OCI-LY1 (cell line): ENCODE measurements around the gene ZNF341.

Experiments
- H2AFZ ChIP-seq: fragments of 200-600 bp; sonication (generic), shearing (Covaris generic); 2 replicates; pipeline ENCODE4 v1.6.0; 2014; ENCODE audit warnings: antibody characterized with exemption, mild to moderate bottlenecking, low read length
- H3F3A ChIP-seq: fragments of 200-600 bp; sonication (generic), shearing (Covaris generic); 2 replicates; pipeline ENCODE4 v1.6.0; 2014; ENCODE audit warnings: mild to moderate bottlenecking, antibody characterized with exemption, low read length, moderate library complexity; ENCODE audit not compliant: insufficient read depth
- H3K27ac ChIP-seq: fragments of 200-600 bp; sonication (generic); 2 replicates; pipeline ENCODE4 v1.5.1; 2014; ENCODE audit warnings: low read length, mixed run types, mild to moderate bottlenecking, low read depth; ENCODE audit not compliant: poor library complexity, severe bottlenecking
- H3K27me3 ChIP-seq: fragments of 200-600 bp; sonication (generic); 2 replicates; pipeline ENCODE4 v1.6.0; 2014; ENCODE audit warnings: antibody characterized with exemption, mild to moderate bottlenecking, low read length, moderate library complexity; ENCODE audit not compliant: insufficient read depth
- H3K36me3 ChIP-seq: fragments of 200-600 bp; sonication (generic); 2 replicates; pipeline ENCODE4 v1.6.1; 2014; ENCODE audit warnings: mild to moderate bottlenecking, antibody characterized with exemption, low read length, moderate library complexity, mixed read lengths; ENCODE audit not compliant: insufficient read depth
- H3K4me1 ChIP-seq: fragments of 200-600 bp; sonication (generic); 2 replicates; pipeline ENCODE4 v1.5.1; 2014; ENCODE audit warnings: mild to moderate bottlenecking, low read length, moderate library complexity; ENCODE audit not compliant: insufficient read depth, severe bottlenecking
- H3K4me2 ChIP-seq: fragments of 200-600 bp; sonication (generic), shearing (Covaris generic); 2 replicates; pipeline ENCODE4 v1.6.1; 2014; ENCODE audit warnings: low read length
- H3K4me3 ChIP-seq: fragments of 200-600 bp; sonication (generic); 2 replicates; pipeline ENCODE4 v1.5.1; 2014; ENCODE audit warnings: low read length, low read depth, mild to moderate bottlenecking, mixed read lengths; ENCODE audit not compliant: poor library complexity, severe bottlenecking
- H3K79me2 ChIP-seq: fragments of 200-600 bp; shearing (Covaris generic); 2 replicates; pipeline ENCODE4 v1.6.1; 2016; ENCODE audit warnings: mixed run types, low read length, mixed read lengths; ENCODE audit not compliant: insufficient read depth
- H3K9ac ChIP-seq: fragments of 200-600 bp; sonication (generic), shearing (Covaris generic); 2 replicates; pipeline ENCODE4 v1.6.1; 2014; ENCODE audit warnings: mild to moderate bottlenecking, low read length, mixed read lengths
- H3K9me2 ChIP-seq: fragments of 200-600 bp; sonication (generic), shearing (Covaris generic); 2 replicates; pipeline ENCODE4 v1.6.1; 2014; ENCODE audit warnings: low read depth, mild to moderate bottlenecking, low read length, mixed read lengths
- H3K9me3 ChIP-seq: fragments of 200-600 bp; shearing (Covaris generic); 2 replicates; pipeline ENCODE4 v1.6.1; 2014; ENCODE audit warnings: low read length, mixed read lengths
- H4K20me1 ChIP-seq: fragments of 200-600 bp; sonication (generic), shearing (Covaris generic); 2 replicates; pipeline ENCODE4 v1.6.0; 2016; ENCODE audit warnings: mild to moderate bottlenecking, low read length; ENCODE audit not compliant: insufficient read depth
- EZH2 ChIP-seq: fragments of 200-600 bp; sonication (generic), shearing (Covaris generic); IDR thresholded peaks from 2 replicates; pipeline ENCODE4 v1.8.0; 2017; ENCODE audit warnings: borderline replicate concordance, mixed run types, mild to moderate bottlenecking, antibody characterized with exemption, low read length, moderate library complexity, mixed read lengths
- TF ChIP-seq, protein P1 (sequence below): fragments of 200-600 bp; sonication (generic), shearing (Covaris generic); IDR thresholded peaks from 2 replicates; pipeline ENCODE4 v1.5.1; 2017; ENCODE audit warnings: mild to moderate bottlenecking, antibody characterized with exemption, low read length, moderate library complexity, mixed read lengths

Gene ZNF341

GRCh38 chr20:33757458-33757857 is 25.7 kb downstream of the ZNF341 start:
- H3K4me3 ChIP-seq, result no peak overlapping the region
- H3F3A ChIP-seq, result no peaks in the 10 kb centered on the region
- H3K4me1 ChIP-seq, result peaks cover 9% of the 10 kb centered on the region
- H4K20me1 ChIP-seq, result no peaks in the 10 kb centered on the region
- no peaks in the 10 kb centered on the region for H3K27me3 ChIP-seq
- H3K79me2 ChIP-seq, result no peaks in the 10 kb centered on the region
- H2AFZ ChIP-seq, result no peak overlapping the region
- H3K27ac ChIP-seq, result no peak overlapping the region
- no peaks in the 10 kb centered on the region for H3K9me2 ChIP-seq
- no peak overlapping the region for H3K9ac ChIP-seq
- TF ChIP-seq, protein P1, sequence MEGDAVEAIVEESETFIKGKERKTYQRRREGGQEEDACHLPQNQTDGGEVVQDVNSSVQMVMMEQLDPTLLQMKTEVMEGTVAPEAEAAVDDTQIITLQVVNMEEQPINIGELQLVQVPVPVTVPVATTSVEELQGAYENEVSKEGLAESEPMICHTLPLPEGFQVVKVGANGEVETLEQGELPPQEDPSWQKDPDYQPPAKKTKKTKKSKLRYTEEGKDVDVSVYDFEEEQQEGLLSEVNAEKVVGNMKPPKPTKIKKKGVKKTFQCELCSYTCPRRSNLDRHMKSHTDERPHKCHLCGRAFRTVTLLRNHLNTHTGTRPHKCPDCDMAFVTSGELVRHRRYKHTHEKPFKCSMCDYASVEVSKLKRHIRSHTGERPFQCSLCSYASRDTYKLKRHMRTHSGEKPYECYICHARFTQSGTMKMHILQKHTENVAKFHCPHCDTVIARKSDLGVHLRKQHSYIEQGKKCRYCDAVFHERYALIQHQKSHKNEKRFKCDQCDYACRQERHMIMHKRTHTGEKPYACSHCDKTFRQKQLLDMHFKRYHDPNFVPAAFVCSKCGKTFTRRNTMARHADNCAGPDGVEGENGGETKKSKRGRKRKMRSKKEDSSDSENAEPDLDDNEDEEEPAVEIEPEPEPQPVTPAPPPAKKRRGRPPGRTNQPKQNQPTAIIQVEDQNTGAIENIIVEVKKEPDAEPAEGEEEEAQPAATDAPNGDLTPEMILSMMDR, result no peak
- TF ChIP-seq EZH2, result no peak
- peaks cover 26% of the 10 kb centered on the region for H3K36me3 ChIP-seq
- H3K4me2 ChIP-seq, result no peak overlapping the region
- H3K9me3 ChIP-seq, result peaks cover 7% of the 10 kb centered on the region

- H3F3A ChIP-seq, result no peaks in the 10 kb centered on the region
- H4K20me1 ChIP-seq, result no peaks in the 10 kb centered on the region
- TF ChIP-seq, protein P1, result no peak
- TF ChIP-seq EZH2, result no peak
- no peak overlapping the region for H3K4me2 ChIP-seq
- H3K4me3 ChIP-seq, result no peak overlapping the region
- no peaks in the 10 kb centered on the region for H3K27me3 ChIP-seq
- no peaks in the 10 kb centered on the region for H3K9me2 ChIP-seq
- no peak overlapping the region for H3K9ac ChIP-seq
- no peak overlapping the region for H2AFZ ChIP-seq
- peaks cover 16% of the 10 kb centered on the region for H3K36me3 ChIP-seq
- peaks cover 7% of the 10 kb centered on the region for H3K9me3 ChIP-seq
- H3K79me2 ChIP-seq, result no peaks in the 10 kb centered on the region
- H3K27ac ChIP-seq, result no peak overlapping the region
- H3K4me1 ChIP-seq, result no peaks in the 10 kb centered on the region
These were observed 30.0 kb downstream of the ZNF341 start for GRCh38 chr20:33761698-33762250.

- Histone ChIP-seq H4K20me1 (no peaks in the 10 kb centered on the region), H3K9ac (no peak overlapping the region), H3K9me2 (no peaks in the 10 kb centered on the region), H3K79me2 (no peaks in the 10 kb centered on the region), H3K36me3 (no peaks in the 10 kb centered on the region), H2AFZ (no peak overlapping the region), H3K9me3 (no peaks in the 10 kb centered on the region), H3K4me2 (no peak overlapping the region), H3K4me1 (no peaks in the 10 kb centered on the region), H3K27ac (no peak overlapping the region), H3K27me3 (no peaks in the 10 kb centered on the region), H3K4me3 (no peak overlapping the region), H3F3A (no peaks in the 10 kb centered on the region)
- no peak for TF ChIP-seq EZH2
- TF ChIP-seq, protein P1, result no peak
These were observed 33.3 kb downstream of the ZNF341 start for GRCh38 chr20:33765099-33765498.
